GM13977 (cell line): ENCODE measurements around the gene OXSR1.

Experiments used
- DNase-seq: peaks from one replicate; pipeline ENCODE4 v3.0.0; 2012; ENCODE audit warnings: low spot score
- in situ Hi-C: fragments of 300-500 bp; cut with MboI; formaldehyde crosslinking; loops from one replicate; pipeline ENCODE4 v1.12.0; 2022; ENCODE audit warnings: low sequenced_read_pairs, low pct_unique_long_range_greater_than_20kb, mixed read lengths, inconsistent platforms; ENCODE audit not compliant: unreplicated experiment
- TF ChIP-seq, protein P1 (sequence below): IDR thresholded peaks from 2 replicates; pipeline ENCODE4 v1.5.1; 2012; ENCODE audit warnings: mild to moderate bottlenecking, control low read depth; ENCODE audit not compliant: insufficient read depth; ENCODE audit errors: extremely low read depth, missing control alignments

Gene OXSR1

DNA sequence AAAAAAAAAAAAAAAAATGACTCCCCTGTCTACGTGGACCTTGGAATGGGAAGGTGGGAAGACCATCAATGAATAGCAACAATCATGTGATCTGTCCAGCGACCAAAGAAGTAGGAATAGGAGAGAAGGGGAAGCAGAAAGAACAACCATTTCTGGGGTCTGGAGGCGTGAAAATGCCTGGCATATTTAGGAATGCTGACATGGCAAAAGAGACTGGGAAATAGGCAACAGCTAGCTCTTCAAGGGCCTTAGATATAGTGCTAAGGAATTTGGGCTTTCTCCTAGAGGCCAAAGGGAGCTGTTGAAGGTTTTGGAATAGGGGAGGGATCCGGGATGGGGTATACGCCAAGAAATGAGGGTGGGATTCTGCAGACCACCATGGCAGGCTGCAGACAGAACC, 106.2 kb downstream of the OXSR1 start:
- in situ Hi-C loops, result no loop called here
- TF ChIP-seq, protein P1, sequence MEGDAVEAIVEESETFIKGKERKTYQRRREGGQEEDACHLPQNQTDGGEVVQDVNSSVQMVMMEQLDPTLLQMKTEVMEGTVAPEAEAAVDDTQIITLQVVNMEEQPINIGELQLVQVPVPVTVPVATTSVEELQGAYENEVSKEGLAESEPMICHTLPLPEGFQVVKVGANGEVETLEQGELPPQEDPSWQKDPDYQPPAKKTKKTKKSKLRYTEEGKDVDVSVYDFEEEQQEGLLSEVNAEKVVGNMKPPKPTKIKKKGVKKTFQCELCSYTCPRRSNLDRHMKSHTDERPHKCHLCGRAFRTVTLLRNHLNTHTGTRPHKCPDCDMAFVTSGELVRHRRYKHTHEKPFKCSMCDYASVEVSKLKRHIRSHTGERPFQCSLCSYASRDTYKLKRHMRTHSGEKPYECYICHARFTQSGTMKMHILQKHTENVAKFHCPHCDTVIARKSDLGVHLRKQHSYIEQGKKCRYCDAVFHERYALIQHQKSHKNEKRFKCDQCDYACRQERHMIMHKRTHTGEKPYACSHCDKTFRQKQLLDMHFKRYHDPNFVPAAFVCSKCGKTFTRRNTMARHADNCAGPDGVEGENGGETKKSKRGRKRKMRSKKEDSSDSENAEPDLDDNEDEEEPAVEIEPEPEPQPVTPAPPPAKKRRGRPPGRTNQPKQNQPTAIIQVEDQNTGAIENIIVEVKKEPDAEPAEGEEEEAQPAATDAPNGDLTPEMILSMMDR, result no peak
- DNase-seq, result no peak

DNA sequence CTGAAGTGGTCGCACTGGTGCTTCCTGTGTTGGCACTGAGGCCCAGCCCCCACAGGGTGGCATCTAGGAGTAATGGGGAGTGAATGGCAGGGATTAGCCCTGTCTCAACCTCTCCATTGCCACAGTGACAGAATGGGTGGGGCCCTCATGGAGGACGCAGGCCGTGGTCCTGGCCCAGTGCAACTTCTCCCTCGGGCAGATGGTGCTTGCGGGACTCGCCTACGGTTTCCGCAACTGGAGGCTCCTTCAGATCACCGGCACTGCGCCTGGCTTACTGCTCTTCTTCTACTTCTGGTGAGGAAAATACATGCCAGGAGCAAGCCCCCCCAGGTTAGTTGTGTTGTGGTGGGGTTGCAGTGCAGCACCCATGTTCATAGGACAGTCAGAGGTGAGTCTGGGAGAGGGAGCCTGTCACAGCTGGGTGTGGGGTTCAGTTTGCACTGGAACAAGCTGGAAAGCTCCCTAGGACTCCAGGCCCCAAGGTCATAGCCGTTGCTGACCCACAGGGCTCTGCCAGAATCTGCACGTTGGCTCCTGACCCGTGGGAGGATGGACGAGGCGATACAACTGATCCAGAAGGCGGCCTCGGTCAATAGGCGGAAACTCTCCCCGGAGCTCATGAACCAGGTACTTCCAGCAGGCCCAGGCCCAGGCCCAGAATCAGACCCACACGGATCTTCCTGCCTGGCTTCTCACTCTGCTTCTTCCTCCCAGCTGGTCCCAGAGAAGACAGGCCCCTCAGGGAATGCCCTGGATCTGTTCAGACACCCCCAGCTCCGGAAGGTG, 109.7 kb downstream of the OXSR1 start:
- in situ Hi-C loops, result no loop called here
- DNase-seq, result no peak
- TF ChIP-seq, protein P1, result no peak

GRCh38 chr3:38275658-38276057, 110.3 kb downstream of the OXSR1 start:
- in situ Hi-C loops, result no loop called here
- TF ChIP-seq, protein P1, result no peak

GRCh38 chr3:38276081-38276916, 111.0 kb downstream of the OXSR1 start:
- DNase-seq, result no peak
- TF ChIP-seq, protein P1, result no peak
- in situ Hi-C loops, result no loop called here

More at GRCh38 chr3:38275658-38276057, 110.3 kb downstream of the OXSR1 start:
- DNase-seq, result no peak

DNA sequence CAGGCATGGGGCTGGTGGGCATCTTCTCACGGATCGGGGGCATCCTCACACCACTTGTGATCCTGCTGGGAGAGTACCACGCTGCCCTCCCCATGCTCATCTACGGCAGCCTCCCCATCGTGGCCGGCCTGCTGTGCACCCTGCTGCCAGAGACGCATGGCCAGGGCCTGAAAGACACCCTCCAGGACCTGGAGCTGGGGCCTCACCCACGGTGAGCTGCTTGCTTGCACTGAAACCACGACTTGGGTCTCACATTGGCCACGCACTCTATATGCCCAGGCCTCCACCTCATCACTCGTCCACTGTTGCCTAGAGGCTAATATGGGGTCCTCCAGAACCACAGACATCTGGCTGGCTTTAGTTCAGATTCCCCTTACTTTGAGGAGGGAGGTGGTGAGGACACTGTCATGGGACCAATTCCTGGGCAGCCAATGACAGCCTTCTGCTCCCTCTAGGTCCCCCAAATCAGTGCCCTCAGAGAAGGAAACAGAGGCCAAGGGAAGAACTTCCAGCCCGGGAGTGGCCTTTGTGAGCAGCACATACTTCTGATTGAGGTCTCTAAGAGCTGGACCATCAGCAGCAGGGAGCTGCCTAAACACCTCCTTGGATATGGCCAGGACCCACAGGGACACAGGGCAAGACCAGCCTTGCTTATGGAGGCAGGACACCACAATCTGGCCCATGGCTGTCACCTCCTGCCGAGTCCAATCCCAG, 111.7 kb downstream of the OXSR1 start:
- in situ Hi-C loops, result no loop called here
- TF ChIP-seq, protein P1, result no peak
- DNase-seq, result no peak

GRCh38 chr3:38278841-38279240, 113.5 kb downstream of the OXSR1 start:
- no peak for DNase-seq
- TF ChIP-seq, protein P1, result no peak
- in situ Hi-C loops, result no loop called here
